Heart right ventricle (tissue), 16 donors: ENCODE measurements around the gene XPO6. TPM values are rescaled to one million over a fixed set of nuclear protein-coding genes. Genes with fewer than 3 reads are reported as not detected.

ENCODE experiments used
- ATAC-seq, 8 donors: fragments of 200-7000 bp; cut with Tn5 transposase; one replicate each; pipeline ENCODE4 v1.9.1; 2020; ENCODE audit warnings: mild to moderate bottlenecking in 8 of 8, moderate library complexity in 8 of 8, moderate number of reproducible peaks in 1 of 8
- DNase-seq, 2 donors: peaks; one replicate each; pipeline ENCODE4 v3.0.0-alpha.2; 2020
- H3K27ac ChIP-seq, 10 donors: fragments of 200-600 bp; sonication (generic) in 2 of 10; one replicate each; pipeline versions ENCODE4 v1.5.0 to v1.8.0; 2020 to 2022; ENCODE audit warnings: mild to moderate bottlenecking in 3 of 10
- H3K27me3 ChIP-seq, 7 donors: fragments of 200-600 bp; one replicate each; pipeline ENCODE4 v1.8.0; 2021 to 2022; ENCODE audit warnings: mild to moderate bottlenecking in 2 of 7
- H3K36me3 ChIP-seq, 9 donors: fragments of 200-600 bp; sonication (generic) in 1 of 9; one replicate each; pipeline versions ENCODE4 v1.5.0 to v1.8.0; 2020 to 2022; ENCODE audit warnings: mild to moderate bottlenecking in 2 of 9
- H3K4me1 ChIP-seq, 9 donors: fragments of 200-600 bp; sonication (generic) in 1 of 9; one replicate each; pipeline versions ENCODE4 v1.5.0 to v1.8.0; 2020 to 2022; ENCODE audit warnings: mild to moderate bottlenecking in 4 of 9
- H3K4me3 ChIP-seq, 10 donors: fragments of 200-600 bp; sonication (generic) in 2 of 10; one replicate each; pipeline versions ENCODE4 v1.5.0 to v1.8.0; 2020 to 2022; ENCODE audit warnings: mild to moderate bottlenecking in 7 of 10, moderate library complexity in 2 of 10
- H3K9me3 ChIP-seq, 11 donors: fragments of 200-600 bp in 10 of 11; sonication (generic) in 2 of 11; one replicate each; pipeline versions ENCODE4 v1.5.0 to v1.8.0; 2013 to 2022; ENCODE audit warnings: mild to moderate bottlenecking in 2 of 11, control low read depth in 1 of 11, moderate library complexity in 1 of 11
- WGBS, 2 donors: extraction: QIAGEN DNeasy Blood & Tissue Kit; methylation state at CpG; one replicate each; pipeline ENCODE4 v1.1.7; 2013; ENCODE audit warnings: inconsistent platforms in 1 of 2; 5-methylcytosine and 5-hydroxymethylcytosine counted together
- intact Hi-C, 10 donors: fragments of 100-400 bp; cut with DNase I; formaldehyde crosslinking; loops; one replicate each; pipeline versions ENCODE4 v1.11.1 to v1.14.2; 2022
- polyA plus RNA-seq, 2 donors: library from polyadenylated mRNA; stranded (reverse); fragments of 200-250 nt; gene quantifications; one replicate each; pipeline ENCODE4 v1.2.3, GENCODE V29; 2013
- total RNA-seq, 10 donors: library from RNA; stranded (reverse); fragmentation: NEBNext Ultra II Directional in 3 of 10; extraction: Animal tissue kit (Norgen Biotek cat#: 25700) in 3 of 10; gene quantifications; one replicate each; pipeline versions ENCODE4 v1.2.1 to v1.2.4, GENCODE V29; 2021 to 2023
- TF ChIP-seq, protein P1 (sequence below), 9 donors: fragments of 200-600 bp; sonication (generic) in 2 of 9; IDR thresholded peaks; one replicate each; pipeline versions ENCODE4 v1.5.0 to v1.8.0; 2021 to 2022; ENCODE audit warnings: antibody characterized with exemption in 9 of 9, mild to moderate bottlenecking in 5 of 9, moderate library complexity in 1 of 9
- donor health status: Arrhythmogenic right ventricular cardiomyopathy.
- donor health status: ischemic (EF 13 %, LVEDD 7.1; RV severe dilation, severe dysfunction).
- donor health status: healthy with polysubstance abuse.
- donor health status: DM: no; HTN: yes; CAD: no.
- donor health status: DM: no; HTN: no; CAD: no.
- donor health status: ischemic (EF 25% LVEDD 6.9; RV normal size, moderate dysfunction).
- donor health status: ischemic (EF 25% LVEDD 5.7; RV mildly dilated, moderate dysfunction).
- donor health status: healthy.
- donor health status: DM: yes; HTN: yes; CAD: no.
- donor health status: Ischemic cardiomyopathy.
- donor health status: ischemic (EF 35%, LVEDD 5.7; RV mildly dilated, moderate dysfunction).
- donor health status: nonischemic (EF 11% LVEDD 7.7; RV severe dilation, severe dysfunction).
- donor health status: DM: yes; HTN: yes; CAD: no.
- donor health status: PGD.
- donor health status: ischemic (EF 29% LVEDD 5.4; RV normal size, mild dysfunction).
- donor health status: nonischemic (EF 23%, LVEDD 6.1; RV moderate dilation, normal function).

Gene XPO6
- total and polyA plus RNA-seq, 12 donors: 22.1 to 41.8 (median 29.3) TPM

DNA sequence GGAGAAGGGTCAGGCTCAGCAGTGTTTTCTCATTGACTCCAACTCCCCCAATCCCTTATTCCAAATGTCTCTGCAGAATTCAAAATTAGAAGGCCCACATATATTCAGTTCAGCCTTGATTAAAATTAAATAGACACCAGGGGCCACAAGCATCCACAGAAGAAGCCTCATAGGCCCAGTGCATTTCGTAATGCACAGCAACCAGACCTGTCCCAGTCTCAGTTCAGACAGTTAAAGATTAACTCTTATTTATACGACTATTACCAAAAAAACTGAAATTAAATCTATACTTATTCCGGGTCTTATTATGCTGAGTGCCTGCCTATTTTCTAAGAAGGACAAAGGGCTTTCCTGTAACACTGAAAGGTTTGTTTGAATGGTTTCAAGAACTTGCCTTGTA is 106.5 kb downstream of the XPO6 start:
- no peak for DNase-seq
- ATAC-seq: no peak
- H3K4me3 ChIP-seq: no peak overlapping the region
- H3K36me3 ChIP-seq: peaks cover 4 to 100% (median 89%) of the 10 kb centered on the region in 9 donors
- intact Hi-C loops: loop anchor here in 1 of 10 donors (10.0 kb wide), 1 partner anchor 50 kb away; no protein-coding TSS in a partner anchor
- WGBS, 2 donors: 94 to 95% methylated on average over 3 of the region's 3 CpGs
- TF ChIP-seq, protein P1, sequence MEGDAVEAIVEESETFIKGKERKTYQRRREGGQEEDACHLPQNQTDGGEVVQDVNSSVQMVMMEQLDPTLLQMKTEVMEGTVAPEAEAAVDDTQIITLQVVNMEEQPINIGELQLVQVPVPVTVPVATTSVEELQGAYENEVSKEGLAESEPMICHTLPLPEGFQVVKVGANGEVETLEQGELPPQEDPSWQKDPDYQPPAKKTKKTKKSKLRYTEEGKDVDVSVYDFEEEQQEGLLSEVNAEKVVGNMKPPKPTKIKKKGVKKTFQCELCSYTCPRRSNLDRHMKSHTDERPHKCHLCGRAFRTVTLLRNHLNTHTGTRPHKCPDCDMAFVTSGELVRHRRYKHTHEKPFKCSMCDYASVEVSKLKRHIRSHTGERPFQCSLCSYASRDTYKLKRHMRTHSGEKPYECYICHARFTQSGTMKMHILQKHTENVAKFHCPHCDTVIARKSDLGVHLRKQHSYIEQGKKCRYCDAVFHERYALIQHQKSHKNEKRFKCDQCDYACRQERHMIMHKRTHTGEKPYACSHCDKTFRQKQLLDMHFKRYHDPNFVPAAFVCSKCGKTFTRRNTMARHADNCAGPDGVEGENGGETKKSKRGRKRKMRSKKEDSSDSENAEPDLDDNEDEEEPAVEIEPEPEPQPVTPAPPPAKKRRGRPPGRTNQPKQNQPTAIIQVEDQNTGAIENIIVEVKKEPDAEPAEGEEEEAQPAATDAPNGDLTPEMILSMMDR (IDR thresholded peaks at IDR 0.05): no peak
- H3K27me3 ChIP-seq: no peaks in the 10 kb centered on the region
- H3K27ac ChIP-seq: no peak overlapping the region
- H3K9me3 ChIP-seq: no peaks in the 10 kb centered on the region
- peaks cover 0 to 13% (median 0%) of the 10 kb centered on the region in 9 donors for H3K4me1 ChIP-seq

DNA sequence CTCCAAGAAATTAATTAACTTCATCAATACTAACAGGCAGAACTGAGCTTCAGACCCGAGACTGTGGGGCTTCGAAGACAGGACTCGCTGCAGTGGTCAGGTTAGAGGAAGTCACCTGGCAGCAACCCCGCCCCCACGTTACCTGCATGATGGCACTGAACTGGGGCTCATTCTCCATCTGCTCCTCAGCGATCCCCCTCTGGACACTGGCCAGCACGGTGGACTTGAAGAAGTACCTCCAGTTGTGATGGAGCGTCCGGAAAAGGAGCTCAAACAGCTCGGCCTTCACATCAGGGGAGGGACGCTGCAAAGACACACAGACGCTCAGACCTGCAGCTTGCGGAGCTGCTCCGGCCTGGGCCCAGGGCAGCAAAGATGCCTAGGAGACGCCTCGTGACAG is 107.4 kb downstream of the XPO6 start:
- Histone ChIP-seq H3K27ac (no peak overlapping the region), H3K9me3 (no peaks in the 10 kb centered on the region), H3K4me3 (no peak overlapping the region), H3K36me3 (peaks cover 4 to 100% (median 84%) of the 10 kb centered on the region in 9 donors), H3K27me3 (no peaks in the 10 kb centered on the region), H3K4me1 (peaks cover 0 to 4% (median 0%) of the 10 kb centered on the region in 9 donors)
- intact Hi-C loops: loop anchor here in 1 of 10 donors (10.0 kb wide), 1 partner anchor 50 kb away; no protein-coding TSS in a partner anchor
- TF ChIP-seq, protein P1 (IDR thresholded peaks at IDR 0.05): no peak
- no peak for ATAC-seq
- DNase-seq: no peak
- WGBS, 2 donors: 96 to 97% methylated on average over 16 of the region's 16 CpGs

DNA sequence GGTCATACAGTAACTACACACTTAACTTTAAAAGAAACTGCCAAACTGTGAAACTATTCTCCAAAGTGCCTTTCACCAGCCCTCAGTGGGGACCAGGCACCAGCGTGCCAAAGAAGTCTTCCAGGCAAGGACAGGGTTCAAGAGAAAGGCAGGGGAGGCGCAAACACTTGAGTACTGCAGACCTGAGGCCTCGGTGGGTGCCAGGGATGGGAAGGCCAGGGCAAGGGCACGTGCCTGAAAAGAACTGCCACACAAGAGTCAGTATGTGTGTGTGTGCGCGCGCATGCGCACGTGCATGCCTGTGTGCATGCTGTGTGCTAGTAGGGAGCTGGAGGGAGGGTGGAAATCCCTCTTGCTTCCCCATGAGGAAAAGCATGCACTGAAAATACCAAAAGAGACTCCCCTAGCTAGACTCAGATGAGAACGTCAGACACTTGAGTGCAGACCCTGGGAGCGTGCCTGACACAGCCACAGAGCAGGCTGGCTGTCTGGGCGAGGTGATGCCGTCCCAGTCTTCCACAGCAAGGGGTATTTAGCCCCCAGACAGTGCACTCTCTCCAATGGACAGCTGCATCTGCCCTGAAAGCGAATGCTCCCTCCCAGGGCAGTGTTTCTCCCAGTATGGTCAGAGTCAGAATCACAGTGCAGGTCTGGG is 108.1 kb downstream of the XPO6 start:
- TF ChIP-seq, protein P1 (IDR thresholded peaks at IDR 0.05): no peak
- Histone ChIP-seq H3K4me1 (no peaks in the 10 kb centered on the region), H3K9me3 (no peaks in the 10 kb centered on the region), H3K27ac (no peak overlapping the region), H3K27me3 (no peaks in the 10 kb centered on the region), H3K36me3 (peaks cover 3 to 100% (median 86%) of the 10 kb centered on the region in 9 donors), H3K4me3 (no peak overlapping the region)
- WGBS, 2 donors: 91 to 96% methylated on average over 14 of the region's 14 CpGs
- ATAC-seq (no peak), DNase-seq (no peak)
- intact Hi-C loops: loop anchor here in 1 of 10 donors (10.0 kb wide), 1 partner anchor 51 kb away; no protein-coding TSS in a partner anchor

DNA sequence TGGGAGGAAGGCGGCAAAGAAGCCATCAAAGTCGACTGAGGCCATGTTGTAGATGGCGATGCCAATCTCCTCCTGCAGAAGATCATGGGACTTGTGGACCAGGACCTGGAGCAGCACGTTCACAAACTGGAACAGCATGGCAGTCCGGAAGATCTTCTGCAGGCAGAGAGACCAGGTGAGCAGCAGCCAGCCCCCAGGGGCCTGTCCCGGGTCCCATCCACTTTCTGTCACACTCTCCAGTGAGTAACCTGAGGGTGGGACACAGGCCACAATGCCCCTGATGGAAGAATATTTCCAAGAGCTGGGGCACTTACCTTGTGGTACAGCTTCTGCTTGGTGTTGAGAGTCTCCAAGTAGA is 110.3 kb downstream of the XPO6 start:
- Histone ChIP-seq H3K27me3 (no peaks in the 10 kb centered on the region), H3K36me3 (peaks cover 0 to 100% (median 74%) of the 10 kb centered on the region in 9 donors), H3K9me3 (no peaks in the 10 kb centered on the region), H3K4me1 (no peaks in the 10 kb centered on the region), H3K4me3 (no peak overlapping the region), H3K27ac (no peak overlapping the region)
- DNase-seq (no peak), ATAC-seq (no peak)
- TF ChIP-seq, protein P1 (IDR thresholded peaks at IDR 0.05): no peak
- intact Hi-C loops: loop anchor here in 1 of 10 donors (10.0 kb wide), 1 partner anchor 53 kb away; no protein-coding TSS in a partner anchor
- WGBS, 2 donors: 97 to 98% methylated on average over 6 of the region's 6 CpGs
